Progenitor cell of endocrine pancreas (in vitro differentiated cells): ENCODE results near the gene MARVELD1. TPM values are rescaled to one million over a fixed set of nuclear protein-coding genes. Genes with fewer than 3 reads are reported as not detected.
A peak's percentile ranks its signal among the peaks of the same experiment; 100 is the strongest.

Experiments
- DNase-seq: peaks from one replicate; pipeline ENCODE4 v3.0.0; 2021; ENCODE audit warnings: low spot score; ENCODE audit not compliant: unreplicated experiment
- H3K27ac Mint-ChIP-seq: 2 replicates; pipeline ENCODE4 v1.8.0; 2021; ENCODE audit warnings: mild to moderate bottlenecking, moderate library complexity, mixed read lengths
- H3K27me3 Mint-ChIP-seq: 2 replicates; pipeline ENCODE4 v1.8.0; 2021; ENCODE audit warnings: mixed read lengths
- H3K36me3 Mint-ChIP-seq: 2 replicates; pipeline ENCODE4 v1.8.0; 2022; ENCODE audit warnings: mixed read lengths; ENCODE audit not compliant: insufficient read depth
- H3K4me1 Mint-ChIP-seq: 2 replicates; pipeline ENCODE4 v1.8.0; 2021; ENCODE audit warnings: low read depth, mixed read lengths
- H3K4me3 Mint-ChIP-seq: 2 replicates; pipeline ENCODE4 v1.8.0; 2021; ENCODE audit warnings: low read depth, mild to moderate bottlenecking, moderate library complexity, mixed read lengths
- H3K9me3 Mint-ChIP-seq: 2 replicates; pipeline ENCODE4 v1.8.0; 2021; ENCODE audit warnings: low read depth, mixed read lengths
- CTCF ChIP-seq: fragments of 200-600 bp; sonication (generic); IDR thresholded peaks from one replicate; pipeline ENCODE4 v1.5.0; 2021; ENCODE audit warnings: antibody characterized with exemption, mild to moderate bottlenecking; ENCODE audit not compliant: unreplicated experiment
- total RNA-seq: library from RNA; stranded (reverse); gene quantifications from 2 replicates; pipeline ENCODE4 v1.2.1, GENCODE V29; 2021

MARVELD1 gene
- total RNA-seq, 1 donor from 2014 or later = 14.3 TPM

GRCh38 chr10:97719602-97720001 is 6.1 kb downstream of the MARVELD1 start:
- Mint-ChIP-seq H3K4me1 (peaks cover 6% of the 10 kb centered on the region), H3K36me3 (peaks cover 2% of the 10 kb centered on the region), H3K4me3 (no peak overlapping the region), H3K27me3 (peaks cover 18% of the 10 kb centered on the region), H3K9me3 (no peaks in the 10 kb centered on the region), H3K27ac (no peak overlapping the region)
- TF ChIP-seq CTCF = no peak
- DNase-seq = no peak

GRCh38 chr10:97721871-97722780 is 8.6 kb downstream of the MARVELD1 start:
- H3K9me3 Mint-ChIP-seq = no peaks in the 10 kb centered on the region
- peaks cover 4% of the 10 kb centered on the region for H3K4me1 Mint-ChIP-seq
- no peak overlapping the region for H3K27ac Mint-ChIP-seq
- TF ChIP-seq CTCF = no peak
- H3K36me3 Mint-ChIP-seq = peaks cover 2% of the 10 kb centered on the region
- no peak for DNase-seq
- no peaks in the 10 kb centered on the region for H3K27me3 Mint-ChIP-seq
- no peak overlapping the region for H3K4me3 Mint-ChIP-seq

- Mint-ChIP-seq H3K4me3 (no peak overlapping the region), H3K27ac (no peak overlapping the region), H3K9me3 (no peaks in the 10 kb centered on the region), H3K36me3 (peaks cover 2% of the 10 kb centered on the region), H3K27me3 (no peaks in the 10 kb centered on the region), H3K4me1 (peaks cover 3% of the 10 kb centered on the region)
- no peak for DNase-seq
- TF ChIP-seq CTCF = no peak
Measured at GRCh38 chr10:97723001-97723400, 9.5 kb downstream of the MARVELD1 start.

- Mint-ChIP-seq H3K9me3 (no peaks in the 10 kb centered on the region), H3K27ac (no peak overlapping the region), H3K36me3 (peaks cover 2% of the 10 kb centered on the region), H3K4me1 (peaks cover 3% of the 10 kb centered on the region), H3K4me3 (no peak overlapping the region), H3K27me3 (no peaks in the 10 kb centered on the region)
- DNase-seq = no peak
- TF ChIP-seq CTCF = no peak
Measured at GRCh38 chr10:97724341-97724941, 10.9 kb downstream of the MARVELD1 start.

- Mint-ChIP-seq H3K36me3 (peaks cover 1% of the 10 kb centered on the region), H3K4me1 (peaks cover 3% of the 10 kb centered on the region), H3K27ac (no peak overlapping the region), H3K27me3 (no peaks in the 10 kb centered on the region), H3K4me3 (peak overlapping the region; percentile 42), H3K9me3 (no peaks in the 10 kb centered on the region)
- no peak for TF ChIP-seq CTCF
- no peak for DNase-seq
Measured at GRCh38 chr10:97726636-97727178, 13.2 kb downstream of the MARVELD1 start.
